ENCODE data around the gene SBNO1.

SBNO1 gene

DNA sequence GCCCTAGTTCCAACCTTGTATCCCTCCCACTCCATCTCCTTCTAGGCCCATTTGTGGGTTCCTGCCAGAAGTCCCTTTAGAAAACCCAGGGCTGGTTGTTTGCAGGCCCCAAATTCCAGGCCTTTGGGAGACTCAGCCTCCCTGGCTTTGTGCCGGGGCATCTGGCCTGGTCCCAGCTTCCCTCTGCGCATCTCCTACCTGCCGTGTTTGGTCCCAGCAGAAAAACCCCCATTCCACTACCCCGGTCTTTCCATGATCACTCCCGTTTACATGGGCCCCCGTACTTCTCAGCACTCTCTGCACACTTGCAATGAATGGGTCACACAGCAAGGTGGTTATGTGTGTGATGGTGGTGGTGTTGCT is 34.6 kb upstream of the SBNO1 start:
- no peaks in the 10 kb centered on the region for H3K9me3 ChIP-seq (ENCODE audit: control insufficient read depth, insufficient read depth, low read depth, low read length)
- H3K36me3 ChIP-seq (ENCODE audit: control insufficient read depth in 2 of 2, insufficient read depth in 1 of 2, low read length in 2 of 2) = peaks cover 62 to 87% of the 10 kb centered on the region in 2 experiments
- CTCF ChIA-PET = no interaction called here
- 0 out of 2 replicates have a peak, but pooled peaks have one; percentile 48 for TF ChIP-seq ZFP3 (tag by site-specific recombination; IDR thresholded peaks at IDR 0.05; ENCODE audit: low read depth)
- TF ChIP-seq, protein P1, sequence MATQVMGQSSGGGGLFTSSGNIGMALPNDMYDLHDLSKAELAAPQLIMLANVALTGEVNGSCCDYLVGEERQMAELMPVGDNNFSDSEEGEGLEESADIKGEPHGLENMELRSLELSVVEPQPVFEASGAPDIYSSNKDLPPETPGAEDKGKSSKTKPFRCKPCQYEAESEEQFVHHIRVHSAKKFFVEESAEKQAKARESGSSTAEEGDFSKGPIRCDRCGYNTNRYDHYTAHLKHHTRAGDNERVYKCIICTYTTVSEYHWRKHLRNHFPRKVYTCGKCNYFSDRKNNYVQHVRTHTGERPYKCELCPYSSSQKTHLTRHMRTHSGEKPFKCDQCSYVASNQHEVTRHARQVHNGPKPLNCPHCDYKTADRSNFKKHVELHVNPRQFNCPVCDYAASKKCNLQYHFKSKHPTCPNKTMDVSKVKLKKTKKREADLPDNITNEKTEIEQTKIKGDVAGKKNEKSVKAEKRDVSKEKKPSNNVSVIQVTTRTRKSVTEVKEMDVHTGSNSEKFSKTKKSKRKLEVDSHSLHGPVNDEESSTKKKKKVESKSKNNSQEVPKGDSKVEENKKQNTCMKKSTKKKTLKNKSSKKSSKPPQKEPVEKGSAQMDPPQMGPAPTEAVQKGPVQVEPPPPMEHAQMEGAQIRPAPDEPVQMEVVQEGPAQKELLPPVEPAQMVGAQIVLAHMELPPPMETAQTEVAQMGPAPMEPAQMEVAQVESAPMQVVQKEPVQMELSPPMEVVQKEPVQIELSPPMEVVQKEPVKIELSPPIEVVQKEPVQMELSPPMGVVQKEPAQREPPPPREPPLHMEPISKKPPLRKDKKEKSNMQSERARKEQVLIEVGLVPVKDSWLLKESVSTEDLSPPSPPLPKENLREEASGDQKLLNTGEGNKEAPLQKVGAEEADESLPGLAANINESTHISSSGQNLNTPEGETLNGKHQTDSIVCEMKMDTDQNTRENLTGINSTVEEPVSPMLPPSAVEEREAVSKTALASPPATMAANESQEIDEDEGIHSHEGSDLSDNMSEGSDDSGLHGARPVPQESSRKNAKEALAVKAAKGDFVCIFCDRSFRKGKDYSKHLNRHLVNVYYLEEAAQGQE (tag by site-specific recombination; IDR thresholded peaks at IDR 0.05) = no peak
- H3K4me1 ChIP-seq (ENCODE audit: control insufficient read depth, insufficient read depth, low read length) = no peaks in the 10 kb centered on the region
- H3K27ac ChIP-seq (ENCODE audit: extremely low read depth, low read depth, low read length) = no peak overlapping the region
- H3K4me3 ChIP-seq (ENCODE audit: low read depth, low read length) = no peak overlapping the region
- POLR2A ChIA-PET = no interaction called here

DNA sequence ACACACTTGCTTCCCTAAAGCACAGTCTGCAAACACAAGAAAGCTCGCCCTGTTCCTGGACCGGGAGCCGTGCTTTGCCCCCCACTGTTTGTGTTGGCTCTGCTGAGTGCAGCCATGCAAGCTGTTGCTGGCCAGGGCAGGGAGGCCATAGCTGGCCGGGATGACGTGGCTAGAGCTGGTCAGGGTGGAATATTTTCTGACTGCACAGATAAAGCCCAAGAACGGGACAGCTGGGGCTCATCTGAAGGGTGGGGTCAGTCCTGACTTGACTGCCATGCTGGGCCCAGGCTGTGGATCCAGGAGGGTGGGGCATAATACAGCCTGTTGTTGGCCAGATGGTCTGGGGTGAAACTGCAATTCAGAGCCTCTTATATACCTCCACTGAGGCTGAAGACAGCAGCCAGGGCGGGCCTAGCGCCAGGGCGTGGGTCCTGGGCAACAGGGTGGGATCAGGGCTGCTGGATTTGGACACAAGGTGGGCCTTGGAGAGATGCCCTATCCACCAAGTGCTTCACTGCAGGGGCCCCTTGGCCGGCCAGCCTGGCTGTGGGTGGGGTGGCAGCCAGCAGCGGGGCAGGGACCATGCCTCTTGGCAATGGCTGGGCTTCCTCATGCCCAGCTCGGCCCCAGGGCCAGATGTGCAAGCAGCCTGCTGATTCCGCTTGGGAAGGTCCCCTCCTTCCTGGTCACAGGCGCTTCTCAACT is 34.1 kb upstream of the SBNO1 start:
- H3K9me3 ChIP-seq (ENCODE audit: control insufficient read depth, insufficient read depth, low read depth, low read length) = no peaks in the 10 kb centered on the region
- no peak for TF ChIP-seq ZFP37 (tag by site-specific recombination; IDR thresholded peaks at IDR 0.05)
- no peak for TF ChIP-seq ZNF302 (tag by site-specific recombination; IDR thresholded peaks at IDR 0.05; ENCODE audit: low read depth)
- TF ChIP-seq ZNF18 (tag by site-specific recombination; IDR thresholded peaks at IDR 0.05) = no peak
- TF ChIP-seq, protein P1 (tag by site-specific recombination; IDR thresholded peaks at IDR 0.05) = no peak
- no peak for TF ChIP-seq ZNF777 (tag by site-specific recombination; IDR thresholded peaks at IDR 0.05; ENCODE audit: borderline replicate concordance)
- TF ChIP-seq ZNF174 (tag by site-specific recombination; IDR thresholded peaks at IDR 0.05) = no peak
- TF ChIP-seq ZNF600 (tag by site-specific recombination; IDR thresholded peaks at IDR 0.05) = no peak
- no peak for TF ChIP-seq ZNF785 (tag by site-specific recombination; IDR thresholded peaks at IDR 0.05)
- TF ChIP-seq ZNF704 (tag by site-specific recombination; IDR thresholded peaks at IDR 0.05) = no peak
- TF ChIP-seq, protein P2, sequence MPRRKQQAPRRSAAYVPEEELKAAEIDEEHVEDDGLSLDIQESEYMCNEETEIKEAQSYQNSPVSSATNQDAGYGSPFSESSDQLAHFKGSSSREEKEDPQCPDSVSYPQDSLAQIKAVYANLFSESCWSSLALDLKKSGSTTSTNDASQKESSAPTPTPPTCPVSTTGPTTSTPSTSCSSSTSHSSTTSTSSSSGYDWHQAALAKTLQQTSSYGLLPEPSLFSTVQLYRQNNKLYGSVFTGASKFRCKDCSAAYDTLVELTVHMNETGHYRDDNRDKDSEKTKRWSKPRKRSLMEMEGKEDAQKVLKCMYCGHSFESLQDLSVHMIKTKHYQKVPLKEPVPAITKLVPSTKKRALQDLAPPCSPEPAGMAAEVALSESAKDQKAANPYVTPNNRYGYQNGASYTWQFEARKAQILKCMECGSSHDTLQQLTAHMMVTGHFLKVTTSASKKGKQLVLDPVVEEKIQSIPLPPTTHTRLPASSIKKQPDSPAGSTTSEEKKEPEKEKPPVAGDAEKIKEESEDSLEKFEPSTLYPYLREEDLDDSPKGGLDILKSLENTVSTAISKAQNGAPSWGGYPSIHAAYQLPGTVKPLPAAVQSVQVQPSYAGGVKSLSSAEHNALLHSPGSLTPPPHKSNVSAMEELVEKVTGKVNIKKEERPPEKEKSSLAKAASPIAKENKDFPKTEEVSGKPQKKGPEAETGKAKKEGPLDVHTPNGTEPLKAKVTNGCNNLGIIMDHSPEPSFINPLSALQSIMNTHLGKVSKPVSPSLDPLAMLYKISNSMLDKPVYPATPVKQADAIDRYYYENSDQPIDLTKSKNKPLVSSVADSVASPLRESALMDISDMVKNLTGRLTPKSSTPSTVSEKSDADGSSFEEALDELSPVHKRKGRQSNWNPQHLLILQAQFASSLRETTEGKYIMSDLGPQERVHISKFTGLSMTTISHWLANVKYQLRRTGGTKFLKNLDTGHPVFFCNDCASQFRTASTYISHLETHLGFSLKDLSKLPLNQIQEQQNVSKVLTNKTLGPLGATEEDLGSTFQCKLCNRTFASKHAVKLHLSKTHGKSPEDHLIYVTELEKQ (tag by site-specific recombination; IDR thresholded peaks at IDR 0.05; ENCODE audit: borderline replicate concordance) = no peak
- no peak for TF ChIP-seq ZNF16 (tag by site-specific recombination; IDR thresholded peaks at IDR 0.05; ENCODE audit: low read depth)
- TF ChIP-seq ZNF366 (tag by site-specific recombination; conservative IDR thresholded peaks at IDR 0.05) = no peak
- TF ChIP-seq ZNF747 (tag by site-specific recombination; IDR thresholded peaks at IDR 0.05) = no peak
- TF ChIP-seq KLF10 (tag by site-specific recombination; IDR thresholded peaks at IDR 0.05) = no peak
- no peak for TF ChIP-seq SALL2 (tag by site-specific recombination; IDR thresholded peaks at IDR 0.05; ENCODE audit: borderline replicate concordance)
- no peak for TF ChIP-seq ZNF571 (tag by site-specific recombination; IDR thresholded peaks at IDR 0.05)
- TF ChIP-seq ZNF596 (tag by site-specific recombination; IDR thresholded peaks at IDR 0.05) = no peak
- TF ChIP-seq ZNF324 (tag by site-specific recombination; IDR thresholded peaks at IDR 0.05) = no peak
- H3K27ac ChIP-seq (ENCODE audit: extremely low read depth, low read depth, low read length) = 0 out of 2 replicates have a peak overlapping the region, but pooled peaks have one; percentile 24
- H3K36me3 ChIP-seq (ENCODE audit: control insufficient read depth in 2 of 2, insufficient read depth in 1 of 2, low read length in 2 of 2) = peaks cover 62 to 84% of the 10 kb centered on the region in 2 experiments
- no peak overlapping the region for H3K4me3 ChIP-seq (ENCODE audit: low read depth, low read length)
- ChIA-PET POLR2A (no interaction called here), CTCF (no interaction called here)
- no peaks in the 10 kb centered on the region for H3K4me1 ChIP-seq (ENCODE audit: control insufficient read depth, insufficient read depth, low read length)

Measured in HEK293 (cell line).